GM21619 (cell line): ENCODE measurements around the gene SIRT3.
"Not testable (repeated sequence)": the region's sequence is repeated elsewhere in the genome, so short reads cannot be mapped to it uniquely, and the experiment has no call there.

Experiments used
- ATAC-seq: cut with Tn5 transposase; IDR thresholded peaks from one replicate; pipeline ENCODE4 v1.9.1; 2021; ENCODE audit not compliant: unreplicated experiment

The SIRT3 gene

GRCh38 chr11:244376-244775, 8.2 kb upstream of the SIRT3 start:
- ATAC-seq: no peak

GRCh38 chr11:241634-242033, 5.5 kb upstream of the SIRT3 start:
- ATAC-seq: no peak

- no peak for ATAC-seq
Observed at GRCh38 chr11:240315-240714, 4.2 kb upstream of the SIRT3 start.

- ATAC-seq: not testable (repeated sequence)
Observed at GRCh38 chr11:238346-238745, 2.2 kb upstream of the SIRT3 start.

- peak; percentile 72 for ATAC-seq
Observed at GRCh38 chr11:236774-237767, 929 bp upstream of the SIRT3 start, which contains the start of gene PSMD13. PSMD13 (plus strand) TSS chr11:236976; CDS start chr11:237050, 74 bp downstream.

GRCh38 chr11:235609-235996, 539 bp downstream of the SIRT3 start:
- peak; percentile 21 for ATAC-seq

GRCh38 chr11:235180-235579, 962 bp downstream of the SIRT3 start:
- ATAC-seq: no peak

GRCh38 chr11:232783-233565, 3.2 kb downstream of the SIRT3 start:
- ATAC-seq: no peak

GRCh38 chr11:230431-230830, 5.7 kb downstream of the SIRT3 start:
- ATAC-seq: no peak

- ATAC-seq: no peak
Observed at GRCh38 chr11:227824-228379, 8.2 kb downstream of the SIRT3 start.

- ATAC-seq: no peak
Observed at GRCh38 chr11:225734-226453, 10.2 kb downstream of the SIRT3 start.

- no peak for ATAC-seq
Observed at GRCh38 chr11:224424-224823, 11.7 kb downstream of the SIRT3 start.

- ATAC-seq: no peak
Observed at GRCh38 chr11:223884-224283, 12.3 kb downstream of the SIRT3 start.

- ATAC-seq: no peak
Observed at GRCh38 chr11:223026-223789, 12.9 kb downstream of the SIRT3 start.

GRCh38 chr11:221998-222789, 13.9 kb downstream of the SIRT3 start:
- ATAC-seq: no peak

- no peak for ATAC-seq
Observed at GRCh38 chr11:221539-221938, 14.6 kb downstream of the SIRT3 start.

- ATAC-seq: not testable (repeated sequence)
Observed at GRCh38 chr11:220641-221215, 15.4 kb downstream of the SIRT3 start.

- no peak for ATAC-seq
Observed at GRCh38 chr11:218815-219593, 17.1 kb downstream of the SIRT3 start.
